ENCODE results near the gene ANKRD33.

The ANKRD33 gene

DNA sequence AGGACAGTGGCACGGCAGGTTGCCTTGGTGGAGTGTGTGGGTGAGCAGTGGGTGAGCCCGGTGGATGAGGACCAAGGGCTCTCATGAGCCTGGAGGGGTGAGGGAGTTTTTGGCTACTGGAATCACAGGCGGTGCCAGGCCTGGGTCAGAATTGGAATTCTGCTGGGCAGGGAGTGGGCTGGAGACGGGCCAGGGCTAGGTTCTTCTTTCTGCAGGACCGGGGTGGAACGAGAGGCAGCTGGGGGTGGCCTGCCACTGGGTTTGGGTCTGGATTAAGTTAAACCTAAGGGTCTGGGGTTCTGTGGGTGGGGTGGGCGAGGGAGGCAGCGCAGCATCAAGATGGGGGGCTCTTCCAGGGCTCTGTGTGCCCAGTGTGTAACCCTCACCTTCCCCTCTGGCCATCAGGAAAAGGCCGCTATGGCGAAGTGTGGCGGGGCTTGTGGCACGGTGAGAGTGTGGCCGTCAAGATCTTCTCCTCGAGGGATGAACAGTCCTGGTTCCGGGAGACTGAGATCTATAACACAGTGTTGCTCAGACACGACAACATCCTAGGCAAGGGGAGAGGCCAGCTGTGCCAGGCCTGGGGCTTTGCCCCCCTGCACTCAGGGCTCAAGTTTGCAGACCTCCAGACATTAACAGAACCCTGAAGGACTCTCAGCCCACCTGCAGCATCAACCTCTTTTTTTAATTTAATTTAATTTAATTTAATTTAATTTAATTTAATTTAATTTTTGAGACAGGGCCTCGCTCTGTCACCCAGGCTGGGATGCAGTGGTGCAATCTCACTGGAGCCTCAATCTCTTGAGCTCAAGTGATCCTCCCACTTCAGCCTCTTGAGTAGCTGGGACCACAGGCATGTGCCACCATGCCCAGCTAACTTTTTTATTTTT, 26.4 kb downstream of the ANKRD33 start:
- peaks cover 40% of the 10 kb centered on the region for H3K4me1 ChIP-seq (ENCODE audit: control insufficient read depth, insufficient read depth, low read length)
- DNase-seq (ENCODE audit: low read depth): no peak

DNA sequence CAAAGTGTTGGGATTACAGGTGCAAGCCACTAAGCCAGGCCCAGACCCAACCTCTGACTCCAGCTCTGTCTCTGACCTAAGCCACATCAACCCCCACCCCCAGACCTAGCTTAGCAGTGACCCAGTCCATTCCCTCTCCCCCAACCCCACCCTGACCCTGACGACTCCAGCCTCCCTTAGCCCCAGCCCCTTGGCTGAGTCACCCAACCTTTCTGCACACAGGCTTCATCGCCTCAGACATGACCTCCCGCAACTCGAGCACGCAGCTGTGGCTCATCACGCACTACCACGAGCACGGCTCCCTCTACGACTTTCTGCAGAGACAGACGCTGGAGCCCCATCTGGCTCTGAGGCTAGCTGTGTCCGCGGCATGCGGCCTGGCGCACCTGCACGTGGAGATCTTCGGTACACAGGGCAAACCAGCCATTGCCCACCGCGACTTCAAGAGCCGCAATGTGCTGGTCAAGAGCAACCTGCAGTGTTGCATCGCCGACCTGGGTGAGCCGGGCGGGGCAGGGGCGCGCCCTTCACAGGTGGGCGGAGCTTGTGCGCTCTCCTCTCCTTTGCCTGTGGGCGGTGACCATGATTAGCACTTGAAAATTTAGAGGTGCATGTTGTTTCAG, 27.2 kb downstream of the ANKRD33 start:
- no peak for DNase-seq (ENCODE audit: low read depth)
- peaks cover 49% of the 10 kb centered on the region for H3K36me3 ChIP-seq (ENCODE audit: control insufficient read depth, insufficient read depth, low read length, severe bottlenecking)
- H3K9ac ChIP-seq (ENCODE audit: low read length): no peak overlapping the region

More for the DNA sequence above, 26.4 kb downstream of the ANKRD33 start:
- Histone ChIP-seq H3K27me3 (replicated peaks; ENCODE audit: control insufficient read depth, insufficient read depth, low read length) (no peaks in the 10 kb centered on the region), H3K4me3 (ENCODE audit: low read length) (no peak overlapping the region), H3K9ac (ENCODE audit: low read length) (no peak overlapping the region), H3K9me3 (ENCODE audit: control insufficient read depth, low read length) (no peaks in the 10 kb centered on the region), H3K36me3 (ENCODE audit: control insufficient read depth, insufficient read depth, low read length, severe bottlenecking) (peaks cover 41% of the 10 kb centered on the region)

GRCh38 chr12:51915951-51916350, 28.0 kb downstream of the ANKRD33 start:
- no peaks in the 10 kb centered on the region for H3K9me3 ChIP-seq (ENCODE audit: control insufficient read depth, low read length)
- H3K27me3 ChIP-seq (replicated peaks; ENCODE audit: control insufficient read depth, insufficient read depth, low read length): no peaks in the 10 kb centered on the region
- peaks cover 25% of the 10 kb centered on the region for H3K4me1 ChIP-seq (ENCODE audit: control insufficient read depth, insufficient read depth, low read length)
- H3K9ac ChIP-seq (ENCODE audit: low read length): no peak overlapping the region
- no peak overlapping the region for H3K4me3 ChIP-seq (ENCODE audit: low read length)
- H3K36me3 ChIP-seq (ENCODE audit: control insufficient read depth, insufficient read depth, low read length, severe bottlenecking): peaks cover 53% of the 10 kb centered on the region
- DNase-seq (ENCODE audit: low read depth): no peak

More for the DNA sequence above, 27.2 kb downstream of the ANKRD33 start:
- H3K27me3 ChIP-seq (replicated peaks; ENCODE audit: control insufficient read depth, insufficient read depth, low read length): no peaks in the 10 kb centered on the region
- no peaks in the 10 kb centered on the region for H3K9me3 ChIP-seq (ENCODE audit: control insufficient read depth, low read length)
- peaks cover 33% of the 10 kb centered on the region for H3K4me1 ChIP-seq (ENCODE audit: control insufficient read depth, insufficient read depth, low read length)
- no peak overlapping the region for H3K4me3 ChIP-seq (ENCODE audit: low read length)

GRCh38 chr12:51917041-51917590, 29.2 kb downstream of the ANKRD33 start:
- H3K36me3 ChIP-seq (ENCODE audit: control insufficient read depth, insufficient read depth, low read length, severe bottlenecking): peaks cover 53% of the 10 kb centered on the region
- H3K9ac ChIP-seq (ENCODE audit: low read length): no peak overlapping the region
- H3K4me1 ChIP-seq (ENCODE audit: control insufficient read depth, insufficient read depth, low read length): peaks cover 21% of the 10 kb centered on the region
- DNase-seq (ENCODE audit: low read depth): no peak
- H3K27me3 ChIP-seq (replicated peaks; ENCODE audit: control insufficient read depth, insufficient read depth, low read length): no peaks in the 10 kb centered on the region
- H3K9me3 ChIP-seq (ENCODE audit: control insufficient read depth, low read length): no peaks in the 10 kb centered on the region
- no peak overlapping the region for H3K4me3 ChIP-seq (ENCODE audit: low read length)

DNA sequence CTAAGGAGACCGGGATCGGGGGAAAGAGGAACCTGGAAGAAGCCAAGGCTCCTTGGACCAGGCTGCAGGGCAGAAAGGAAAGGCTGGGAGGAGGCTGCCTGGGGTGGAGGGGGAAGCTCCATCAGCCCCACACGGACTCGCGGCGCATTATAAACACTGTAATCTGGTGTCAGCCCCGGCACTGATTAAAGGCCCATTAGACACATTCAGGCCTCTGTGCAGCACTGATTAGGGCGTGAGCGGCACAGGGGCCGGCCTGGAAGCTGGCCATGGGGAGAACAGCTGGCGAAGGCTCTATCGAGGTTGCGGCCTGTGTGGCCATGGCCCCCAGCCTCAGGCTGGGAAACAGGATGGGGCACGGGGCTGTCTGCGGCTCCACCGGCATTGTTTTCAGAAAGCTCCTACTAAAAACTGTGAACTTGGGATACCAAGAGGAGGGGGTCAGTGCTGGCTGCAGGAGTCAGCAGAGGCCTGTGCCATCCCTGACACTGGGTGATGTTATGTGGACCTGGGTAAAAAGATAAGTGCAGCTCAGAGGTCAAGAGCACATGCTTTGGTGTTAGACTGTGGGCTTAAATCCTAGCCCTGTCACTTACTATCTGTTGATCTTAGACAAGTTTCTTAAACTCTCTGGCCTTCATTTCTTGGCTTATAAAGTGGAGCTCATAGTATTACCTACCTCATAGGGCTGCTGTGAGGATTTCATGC, 30.0 kb downstream of the ANKRD33 start:
- DNase-seq (ENCODE audit: low read depth): no peak
- H3K4me3 ChIP-seq (ENCODE audit: low read length): no peak overlapping the region
- peak overlapping the region; percentile 6 for H3K9ac ChIP-seq (ENCODE audit: low read length)
- H3K4me1 ChIP-seq (ENCODE audit: control insufficient read depth, insufficient read depth, low read length): peaks cover 25% of the 10 kb centered on the region
- H3K36me3 ChIP-seq (ENCODE audit: control insufficient read depth, insufficient read depth, low read length, severe bottlenecking): peaks cover 53% of the 10 kb centered on the region
- no peaks in the 10 kb centered on the region for H3K9me3 ChIP-seq (ENCODE audit: control insufficient read depth, low read length)
- H3K27me3 ChIP-seq (replicated peaks; ENCODE audit: control insufficient read depth, insufficient read depth, low read length): no peaks in the 10 kb centered on the region

DNA sequence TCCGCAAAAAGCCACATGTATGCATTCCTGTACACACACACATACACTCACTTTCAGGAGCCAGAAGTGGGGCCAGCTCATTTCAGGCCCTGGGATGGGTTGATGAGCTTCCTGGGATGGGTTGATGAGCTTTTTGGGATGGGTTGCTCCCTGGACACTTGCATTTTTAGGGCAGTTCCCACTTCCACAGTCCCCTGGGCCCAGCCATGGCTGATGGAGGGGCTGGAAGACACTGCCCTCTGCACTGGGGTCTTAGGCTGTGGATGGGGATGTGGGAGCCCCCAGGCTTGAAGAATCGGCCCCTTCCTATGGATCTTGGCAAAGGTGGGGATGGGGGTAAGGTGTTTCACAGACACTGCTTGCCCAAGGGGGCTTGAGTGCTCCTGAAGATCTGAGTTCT, 32.1 kb downstream of the ANKRD33 start:
- no peak overlapping the region for H3K4me3 ChIP-seq (ENCODE audit: low read length)
- H3K4me1 ChIP-seq (ENCODE audit: control insufficient read depth, insufficient read depth, low read length): peaks cover 36% of the 10 kb centered on the region
- no peaks in the 10 kb centered on the region for H3K27me3 ChIP-seq (replicated peaks; ENCODE audit: control insufficient read depth, insufficient read depth, low read length)
- no peak overlapping the region for H3K9ac ChIP-seq (ENCODE audit: low read length)
- peaks cover 51% of the 10 kb centered on the region for H3K36me3 ChIP-seq (ENCODE audit: control insufficient read depth, insufficient read depth, low read length, severe bottlenecking)
- no peak for DNase-seq (ENCODE audit: low read depth)
- H3K9me3 ChIP-seq (ENCODE audit: control insufficient read depth, low read length): no peaks in the 10 kb centered on the region

- Histone ChIP-seq H3K9ac (ENCODE audit: low read length) (peak overlapping the region; percentile 29), H3K4me1 (ENCODE audit: control insufficient read depth, insufficient read depth, low read length) (peaks cover 36% of the 10 kb centered on the region), H3K27me3 (replicated peaks; ENCODE audit: control insufficient read depth, insufficient read depth, low read length) (no peaks in the 10 kb centered on the region), H3K36me3 (ENCODE audit: control insufficient read depth, insufficient read depth, low read length, severe bottlenecking) (peaks cover 40% of the 10 kb centered on the region), H3K9me3 (ENCODE audit: control insufficient read depth, low read length) (no peaks in the 10 kb centered on the region), H3K4me3 (ENCODE audit: low read length) (no peak overlapping the region)
- DNase-seq (ENCODE audit: low read depth): no peak
These were observed 33.3 kb downstream of the ANKRD33 start for GRCh38 chr12:51921017-51921725.

GRCh38 chr12:51922146-51922545, 34.2 kb downstream of the ANKRD33 start:
- Histone ChIP-seq H3K36me3 (ENCODE audit: control insufficient read depth, insufficient read depth, low read length, severe bottlenecking) (peaks cover 33% of the 10 kb centered on the region), H3K4me3 (ENCODE audit: low read length) (peak overlapping the region; percentile 23), H3K9ac (ENCODE audit: low read length) (peak overlapping the region; percentile 85), H3K9me3 (ENCODE audit: control insufficient read depth, low read length) (no peaks in the 10 kb centered on the region), H3K27me3 (replicated peaks; ENCODE audit: control insufficient read depth, insufficient read depth, low read length) (no peaks in the 10 kb centered on the region), H3K4me1 (ENCODE audit: control insufficient read depth, insufficient read depth, low read length) (peaks cover 36% of the 10 kb centered on the region)
- no peak for DNase-seq (ENCODE audit: low read depth)

- Histone ChIP-seq H3K9ac (ENCODE audit: low read length) (peak overlapping the region; percentile 85), H3K27me3 (replicated peaks; ENCODE audit: control insufficient read depth, insufficient read depth, low read length) (no peaks in the 10 kb centered on the region), H3K4me3 (ENCODE audit: low read length) (peak overlapping the region; percentile 67), H3K9me3 (ENCODE audit: control insufficient read depth, low read length) (no peaks in the 10 kb centered on the region), H3K4me1 (ENCODE audit: control insufficient read depth, insufficient read depth, low read length) (peaks cover 36% of the 10 kb centered on the region), H3K36me3 (ENCODE audit: control insufficient read depth, insufficient read depth, low read length, severe bottlenecking) (peaks cover 25% of the 10 kb centered on the region)
- DNase-seq (ENCODE audit: low read depth): peak; percentile 57
These were observed 35.0 kb downstream of the ANKRD33 start for GRCh38 chr12:51922762-51923505.
